ENCODE data around the gene STK32B. TPM values are rescaled to one million over a fixed set of nuclear protein-coding genes. Genes with fewer than 3 reads are reported as not detected.

Gene STK32B
- total and polyA plus RNA-seq, 2 of the 8 experiments (the other 6 are each of a cell fraction or from before 2014, with no cell fraction given) = 2.3 to 2.5 TPM

DNA sequence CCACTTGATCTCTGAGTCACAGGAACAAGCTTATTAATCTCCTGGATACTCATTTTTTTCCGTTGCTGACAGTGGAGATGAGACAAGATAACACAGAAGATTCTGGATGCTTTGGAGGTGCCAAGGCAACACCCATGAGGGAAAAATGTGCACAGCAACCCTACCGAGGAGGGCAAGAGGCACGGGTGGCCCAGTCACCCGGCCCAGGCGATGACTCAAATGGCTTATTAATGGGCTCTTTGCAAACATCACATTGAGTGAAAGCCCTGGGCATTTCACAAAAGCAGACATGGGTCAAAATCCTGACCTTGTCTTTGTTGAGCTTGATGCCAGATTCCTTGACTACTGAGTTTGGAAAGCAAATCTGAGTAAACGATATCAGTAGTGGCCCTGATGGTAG lies 315.1 kb downstream of the STK32B start:
- CTCF ChIA-PET (ENCODE audit: partially characterized antibody) = interaction anchor here (0.7 to 1.3 kb wide), 4 partner anchors 21 to 776 kb away, joined by 3 to 6 read pairs (median 4); no protein-coding TSS in a partner anchor

More for the DNA sequence above, 315.1 kb downstream of the STK32B start:
- Histone ChIP-seq H4K5ac (ENCODE audit: insufficient read length, low read depth, low read length) (no peak overlapping the region), H3K4me1 (replicated peaks in 1 of 4; ENCODE audit: control insufficient read depth in 3 of 4, insufficient read depth in 4 of 4, low read length in 3 of 4) (peaks cover 0 to 2% (median 0%) of the 10 kb centered on the region in 4 experiments; a peak in 1 of 7 replicates), H3K79me1 (ENCODE audit: low read depth, low read length) (no peaks in the 10 kb centered on the region), H3K4me2 (ENCODE audit: insufficient read depth in 1 of 2, low read depth in 2 of 2, low read length in 2 of 2) (no peak overlapping the region), H2BK15ac (ENCODE audit: low read length) (no peak overlapping the region), H3K27ac (ENCODE audit: low read depth, low read length) (no peak overlapping the region), H3K56ac (replicated peaks; ENCODE audit: insufficient read length, low read depth, low read length) (no peak overlapping the region), H2BK20ac (ENCODE audit: low read length) (no peak overlapping the region), H3K23ac (ENCODE audit: insufficient read length) (no peak overlapping the region), H4K91ac (replicated peaks; ENCODE audit: insufficient read length, low read length) (no peak overlapping the region), H3K36me3 (ENCODE audit: control insufficient read depth in 2 of 4, insufficient read depth in 4 of 4, low read length in 3 of 4) (no peaks in the 10 kb centered on the region), H4K20me1 (replicated peaks in 1 of 2; ENCODE audit: control insufficient read depth in 1 of 2, insufficient read depth in 2 of 2, low read length in 2 of 2) (no peaks in the 10 kb centered on the region), H3K27me3 (replicated peaks in 1 of 4; ENCODE audit: control insufficient read depth in 3 of 4, extremely low read depth in 1 of 4, insufficient read depth in 3 of 4, low read length in 3 of 4) (no peaks in the 10 kb centered on the region), H2AK5ac (ENCODE audit: low read depth, low read length) (no peak overlapping the region), H2BK12ac (ENCODE audit: low read depth, low read length) (no peak overlapping the region), H3K9me3 (ENCODE audit: insufficient read depth in 2 of 2, low read depth in 1 of 2, low read length in 1 of 2) (no peaks in the 10 kb centered on the region), H4K8ac (ENCODE audit: extremely low read depth, insufficient read depth, low read length) (no peak overlapping the region), H3K79me2 (ENCODE audit: control insufficient read depth in 1 of 2, insufficient read depth in 2 of 2, low read length in 2 of 2) (no peaks in the 10 kb centered on the region), H3K4ac (replicated peaks; ENCODE audit: insufficient read length, low read depth, low read length) (no peak overlapping the region), H3K4me3 (ENCODE audit: extremely low read depth in 1 of 4, insufficient read depth in 2 of 4, low read depth in 3 of 4, low read length in 4 of 4) (no peak overlapping the region), H3K23me2 (ENCODE audit: low read depth, low read length) (no peaks in the 10 kb centered on the region), H3K9ac (replicated peaks in 1 of 4; ENCODE audit: extremely low read depth in 1 of 4, low read depth in 3 of 4, low read length in 3 of 4) (no peak overlapping the region), H2BK120ac (replicated peaks; ENCODE audit: low read depth, low read length) (no peak overlapping the region), H3K18ac (ENCODE audit: extremely low read depth, low read length) (no peak overlapping the region), H2AFZ (ENCODE audit: low read length) (no peak overlapping the region), H2BK5ac (ENCODE audit: low read depth, low read length) (no peak overlapping the region), H3K14ac (ENCODE audit: insufficient read length) (no peak overlapping the region)
- FAIRE-seq (no peak), DNase-seq (ENCODE audit: low read depth in 1 of 2, low spot score in 2 of 2) (no peak)
- POLR2A ChIA-PET (ENCODE audit: partially characterized antibody) = no interaction called here
- no peak for TF ChIP-seq POLR2AphosphoS5 (IDR thresholded peaks at IDR 0.05; ENCODE audit: low read depth, low read length)
- no peak for TF ChIP-seq JUN (IDR thresholded peaks at IDR 0.05; ENCODE audit: low read depth, low read length)
- no peak for TF ChIP-seq EP300 (IDR thresholded peaks at IDR 0.05; ENCODE audit: borderline replicate concordance in 1 of 2, low read depth in 2 of 2, low read length in 2 of 2)
- TF ChIP-seq HDAC6 (IDR thresholded peaks at IDR 0.05; ENCODE audit: low read depth, low read length) = no peak
- TF ChIP-seq, protein P1, sequence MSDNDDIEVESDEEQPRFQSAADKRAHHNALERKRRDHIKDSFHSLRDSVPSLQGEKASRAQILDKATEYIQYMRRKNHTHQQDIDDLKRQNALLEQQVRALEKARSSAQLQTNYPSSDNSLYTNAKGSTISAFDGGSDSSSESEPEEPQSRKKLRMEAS (IDR thresholded peaks at IDR 0.05) = no peak
- WGBS, 2 experiments (ENCODE audit: extremely low coverage in 1 of 2, insufficient coverage in 1 of 2, insufficient read length in 1 of 2, insufficient replicate concordance in 2 of 2, low coverage in 1 of 2, low lambda C conversion rate in 2 of 2, missing lambda C conversion rate in 1 of 2) = 88% methylated on average over 6 of the region's 6 CpGs; no CpG with 5 or more reads in 1 of the 2 experiments

All from H1 (cell line).